Right lobe of liver (tissue), 6 donors: ENCODE data around the gene PROM2. TPM values are rescaled to one million over a fixed set of nuclear protein-coding genes. Genes with fewer than 3 reads are reported as not detected.

Source experiments
- ATAC-seq, 4 donors: fragments of 200-7000 bp; cut with Tn5 transposase; one replicate each; pipeline ENCODE4 v1.9.1; 2020; ENCODE audit warnings: mild to moderate bottlenecking in 4 of 4, moderate library complexity in 4 of 4
- DNase-seq, 3 donors: peaks; one replicate each; pipeline ENCODE4 v3.0.0-alpha.2; 2020
- H3K27ac ChIP-seq, 3 donors: fragments of 200-600 bp; one replicate each; pipeline ENCODE4 v1.8.0; 2022
- H3K27me3 ChIP-seq, 2 donors: fragments of 200-600 bp; one replicate each; pipeline ENCODE4 v1.8.0; 2022
- H3K36me3 ChIP-seq, 4 donors: fragments of 200-600 bp; sonication (generic) in 1 of 4; one replicate each; pipeline versions ENCODE4 v1.5.1 to v1.8.0; 2017 to 2022; ENCODE audit warnings: control low read depth in 1 of 4
- H3K4me1 ChIP-seq, 4 donors: fragments of 200-600 bp; sonication (generic) in 1 of 4; one replicate each; pipeline versions ENCODE4 v1.5.1 to v1.8.0; 2017 to 2022; ENCODE audit warnings: control low read depth in 1 of 4
- H3K4me3 ChIP-seq, 3 donors: fragments of 200-600 bp; one replicate each; pipeline ENCODE4 v1.8.0; 2022
- H3K9me3 ChIP-seq, 4 donors: fragments of 200-600 bp; sonication (generic) in 1 of 4; one replicate each; pipeline versions ENCODE4 v1.5.1 to v1.8.0; 2017 to 2022; ENCODE audit warnings: control low read depth in 1 of 4
- CTCF ChIP-seq, 4 donors: fragments of 200-600 bp in 3 of 4; fragments of 450-650 bp in 1 of 4; IDR thresholded peaks; one replicate each; pipeline versions ENCODE4 v1.5.1 to v1.8.0; 2016 to 2022; ENCODE audit warnings: antibody characterized with exemption in 4 of 4, mild to moderate bottlenecking in 2 of 4
- POLR2A ChIP-seq: fragments of 450-650 bp; IDR thresholded peaks from one replicate; pipeline ENCODE4 v1.6.1; 2017; ENCODE audit warnings: antibody characterized with exemption, mild to moderate bottlenecking
- WGBS: methylation state at CpG from one replicate; pipeline ENCODE4 v1.1.6; 2018; ENCODE audit warnings: low coverage, low lambda C conversion rate; ENCODE audit not compliant: insufficient coverage; ENCODE audit errors: missing lambda C conversion rate; 5-methylcytosine and 5-hydroxymethylcytosine counted together
- intact Hi-C, 2 donors: fragments of 100-400 bp; cut with DNase I; formaldehyde crosslinking; loops; one replicate each; pipeline versions ENCODE4 v1.11.2 to v1.14.1; 2022
- total RNA-seq, 6 experiments: library from RNA; depleted of rRNA in 2 of 6; stranded (reverse); fragments of >200 nt in 2 of 6; fragmentation: NEBNext Ultra II Directional in 3 of 6; extraction: Animal tissue kit (Norgen Biotek cat#: 25700) in 3 of 6; gene quantifications; one replicate each; pipeline versions ENCODE4 v1.1.0 to v1.2.4, GENCODE V29; 2016 to 2023
- donor health status: DM: no; HTN: yes; CAD: no.
- donor health status: DM: no; HTN: no; CAD: no.
- donor health status: DM: no; HTN: no; CAD: no.
- donor health status: DM: no; HTN: yes; CAD: no.
- donor health status: DM: no; HTN: yes; CAD: no.

Gene PROM2
- total RNA-seq, 6 experiments from 2014 or later = 0.06 to 0.64 (median 0.43) TPM

GRCh38 chr2:95271381-95271971 is 2.8 kb upstream of the PROM2 start:
- Histone ChIP-seq H3K4me1 (peaks cover 0 to 8% (median 0%) of the 10 kb centered on the region in 4 donors), H3K4me3 (no peak overlapping the region), H3K27me3 (no peaks in the 10 kb centered on the region), H3K36me3 (no peaks in the 10 kb centered on the region), H3K27ac (no peak overlapping the region), H3K9me3 (no peaks in the 10 kb centered on the region)
- intact Hi-C loops = no loop called here
- ATAC-seq = no peak
- TF ChIP-seq POLR2A (no peak), CTCF (IDR thresholded peaks at IDR 0.05) (no peak)
- peak in 1 of 3 donors; percentile 30 for DNase-seq
- WGBS = 50% methylated on average over 2 of the region's 6 CpGs

DNA sequence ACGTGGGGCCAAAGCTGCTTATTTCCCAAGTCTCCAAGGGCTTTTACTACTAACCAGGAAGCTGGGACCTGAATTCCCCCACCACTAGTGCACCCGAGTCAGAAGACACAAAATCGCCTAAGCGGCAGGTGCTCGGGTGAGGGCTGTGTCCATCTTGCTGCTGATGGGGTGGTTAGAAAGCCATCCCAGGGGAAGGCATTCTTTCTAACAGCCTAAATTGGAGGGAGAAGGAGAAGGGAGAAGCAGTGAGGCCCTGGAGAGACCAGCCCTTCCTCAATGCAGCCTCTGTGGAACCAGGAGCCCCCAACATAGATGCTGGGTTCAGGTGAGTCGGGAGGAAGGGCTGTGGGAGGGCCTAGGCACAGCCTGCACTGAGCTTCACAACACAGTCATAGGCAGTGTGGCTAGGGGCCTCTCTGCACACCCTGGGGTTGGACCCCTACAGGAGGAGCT is 1.9 kb upstream of the PROM2 start:
- no peak overlapping the region for H3K4me3 ChIP-seq
- no peaks in the 10 kb centered on the region for H3K9me3 ChIP-seq
- no peaks in the 10 kb centered on the region for H3K36me3 ChIP-seq
- H3K27ac ChIP-seq = no peak overlapping the region
- WGBS = 70% methylated on average over 3 of the region's 6 CpGs
- ATAC-seq (no peak), DNase-seq (peak in 2 of 3 donors; percentile 3 to 27)
- intact Hi-C loops = no loop called here
- TF ChIP-seq POLR2A = no peak
- no peak for TF ChIP-seq CTCF (IDR thresholded peaks at IDR 0.05)
- H3K27me3 ChIP-seq = no peaks in the 10 kb centered on the region
- peaks cover 0 to 8% (median 0%) of the 10 kb centered on the region in 4 donors for H3K4me1 ChIP-seq

- H3K4me1 ChIP-seq = peaks cover 0 to 5% (median 0%) of the 10 kb centered on the region in 4 donors
- no peak overlapping the region for H3K4me3 ChIP-seq
- intact Hi-C loops = no loop called here
- H3K27ac ChIP-seq = no peak overlapping the region
- no peak for ATAC-seq
- no CpG with 5 or more reads among the region's 1 CpG for WGBS
- no peaks in the 10 kb centered on the region for H3K9me3 ChIP-seq
- H3K27me3 ChIP-seq = no peaks in the 10 kb centered on the region
- TF ChIP-seq CTCF (IDR thresholded peaks at IDR 0.05) (no peak), POLR2A (no peak)
- H3K36me3 ChIP-seq = no peaks in the 10 kb centered on the region
- DNase-seq = no peak
These were observed 1.5 kb upstream of the PROM2 start for GRCh38 chr2:95272781-95273180.

- DNase-seq (peak; percentile 4 to 30 (median 22)), ATAC-seq (no peak)
- no peaks in the 10 kb centered on the region for H3K9me3 ChIP-seq
- H3K4me1 ChIP-seq = no peaks in the 10 kb centered on the region
- no peaks in the 10 kb centered on the region for H3K27me3 ChIP-seq
- no peak overlapping the region for H3K27ac ChIP-seq
- TF ChIP-seq POLR2A = no peak
- no peak for TF ChIP-seq CTCF (IDR thresholded peaks at IDR 0.05)
- intact Hi-C loops = no loop called here
- no peak overlapping the region for H3K4me3 ChIP-seq
- 63% methylated on average over 6 of the region's 11 CpGs for WGBS
- no peaks in the 10 kb centered on the region for H3K36me3 ChIP-seq
These were observed 521 bp upstream of the PROM2 start for GRCh38 chr2:95273566-95274290.
